HepG2 (cell line): ENCODE measurements around the gene ELN. TPM values are rescaled to one million over a fixed set of nuclear protein-coding genes. Genes with fewer than 3 reads are reported as not detected.

Experiments used
- ARHGAP35 ChIP-seq: sonication (generic); formaldehyde crosslinking; IDR thresholded peaks from 2 replicates; pipeline ENCODE4 v1.9.0; 2022; ENCODE audit warnings: mild to moderate bottlenecking, inconsistent platforms, moderate library complexity, missing genetic modification reagents, borderline replicate concordance
- CREM ChIP-seq, 2 experiments: sonication (generic) in 1 of 2; formaldehyde crosslinking in 1 of 2; IDR thresholded peaks; 2 replicates each; pipeline versions ENCODE4 v1.4.0 to v1.6.1; 2016 to 2020; ENCODE audit warnings: antibody characterized with exemption in 1 of 2, mild to moderate bottlenecking in 1 of 2, missing genetic modification reagents in 1 of 2
- FOXM1 ChIP-seq: sonication (generic); formaldehyde crosslinking; IDR thresholded peaks from 2 replicates; pipeline ENCODE4 v1.5.0; 2020; ENCODE audit warnings: missing genetic modification reagents
- HOXA9 ChIP-seq: sonication (generic); formaldehyde crosslinking; IDR thresholded peaks from 2 replicates; pipeline ENCODE4 v1.8.1; 2022; ENCODE audit warnings: missing genetic modification reagents, mild to moderate bottlenecking, moderate library complexity, borderline replicate concordance
- KDM1A ChIP-seq: IDR thresholded peaks from 2 replicates; pipeline ENCODE4 v1.6.1; 2016; ENCODE audit warnings: missing compliant biosample characterization
- NFE2L1 ChIP-seq: sonication (generic); formaldehyde crosslinking; IDR thresholded peaks from 2 replicates; pipeline ENCODE4 v1.4.0; 2020; ENCODE audit warnings: missing genetic modification reagents, mild to moderate bottlenecking, borderline replicate concordance
- NFRKB ChIP-seq: fragments of 450-650 bp; IDR thresholded peaks from 2 replicates; pipeline ENCODE4 v1.6.1; 2017
- PAF1 ChIP-seq: IDR thresholded peaks from 2 replicates; pipeline ENCODE4 v1.6.1; 2016; ENCODE audit warnings: missing genetic modification reagents, missing compliant biosample characterization
- POLR2G ChIP-seq: fragments of 200-400 bp; formaldehyde crosslinking; IDR thresholded peaks from 2 replicates; pipeline ENCODE4 v1.6.1; 2018; ENCODE audit warnings: mild to moderate bottlenecking, low read depth, low read length, moderate library complexity
- SNAI1 ChIP-seq: sonication (generic); formaldehyde crosslinking; IDR thresholded peaks from 2 replicates; pipeline ENCODE4 v1.5.0; 2020; ENCODE audit warnings: mild to moderate bottlenecking, missing genetic modification reagents, borderline replicate concordance
- STAG1 ChIP-seq: sonication (generic); formaldehyde crosslinking; IDR thresholded peaks from 2 replicates; pipeline ENCODE4 v1.4.0; 2020; ENCODE audit warnings: missing genetic modification reagents
- ZNF20 ChIP-seq: sonication (generic); formaldehyde crosslinking; IDR thresholded peaks from 2 replicates; pipeline ENCODE4 v1.4.0; 2020; ENCODE audit warnings: mild to moderate bottlenecking, moderate library complexity, missing genetic modification reagents
- ZNF431 ChIP-seq: sonication (generic); formaldehyde crosslinking; IDR thresholded peaks from 2 replicates; pipeline ENCODE4 v1.9.0; 2022; ENCODE audit warnings: missing genetic modification reagents, low read depth, mild to moderate bottlenecking, borderline replicate concordance
- ZNF616 ChIP-seq: sonication (generic); formaldehyde crosslinking; IDR thresholded peaks from 2 replicates; pipeline ENCODE4 v1.5.0; 2020; ENCODE audit warnings: low read depth, mild to moderate bottlenecking, missing genetic modification reagents
- ZNF746 ChIP-seq: sonication (generic); formaldehyde crosslinking; IDR thresholded peaks from 2 replicates; pipeline ENCODE4 v1.8.0; 2022; ENCODE audit warnings: mild to moderate bottlenecking, missing genetic modification reagents
- ZSCAN30 ChIP-seq: sonication (generic); formaldehyde crosslinking; IDR thresholded peaks from 2 replicates; pipeline ENCODE4 v1.5.0; 2020; ENCODE audit warnings: mild to moderate bottlenecking, missing genetic modification reagents
- polyA plus RNA-seq, 8 experiments: library from polyadenylated mRNA; depleted of rRNA in 3 of 8; stranded (reverse) in 7 of 8; unstranded in 1 of 8; fragments of >200 nt; fragmentation: Illumina TruSeq in 4 of 8; extraction: Trizol in 4 of 8; gene quantifications; 2 replicates each; pipeline versions ENCODE4 v1.2.1 to v1.2.3, GENCODE V29; 2011 to 2016; ENCODE audit warnings: low read depth in 4 of 8, missing spikeins in 1 of 8, mixed read lengths in 1 of 8; ENCODE audit not compliant: insufficient read depth in 1 of 8
- total RNA-seq, 5 experiments: library from RNA; depleted of rRNA; stranded (reverse); fragments of >200 nt; fragmentation: Illumina TruSeq; extraction: Trizol; gene quantifications; 2 replicates each; pipeline ENCODE4 v1.2.3, GENCODE V29; 2016; ENCODE audit warnings: low read depth in 1 of 5
- TF ChIP-seq, protein P1 (sequence below): sonication (generic); formaldehyde crosslinking; IDR thresholded peaks from 2 replicates; pipeline ENCODE4 v1.5.1; 2020; ENCODE audit warnings: missing genetic modification reagents, mild to moderate bottlenecking, borderline replicate concordance
- TF ChIP-seq, protein P2 (sequence below): sonication (generic); formaldehyde crosslinking; IDR thresholded peaks from 2 replicates; pipeline ENCODE4 v1.5.0; 2020; ENCODE audit warnings: mild to moderate bottlenecking, missing genetic modification reagents, borderline replicate concordance
- TF ChIP-seq, protein P3 (sequence below): sonication (generic); formaldehyde crosslinking; conservative IDR thresholded peaks from 2 replicates; pipeline ENCODE4 v1.4.0; 2020; ENCODE audit warnings: mild to moderate bottlenecking, missing genetic modification reagents, moderate library complexity
- TF ChIP-seq, protein P4 (sequence below): sonication (generic); formaldehyde crosslinking; IDR thresholded peaks from 2 replicates; pipeline ENCODE4 v1.8.1; 2023; ENCODE audit warnings: mild to moderate bottlenecking, missing genetic modification reagents

The ELN gene
- total and polyA plus RNA-seq, 2 of the 13 experiments (the other 11 are each of a cell fraction or from before 2014, with no cell fraction given), result 0.15 to 0.37 TPM

DNA sequence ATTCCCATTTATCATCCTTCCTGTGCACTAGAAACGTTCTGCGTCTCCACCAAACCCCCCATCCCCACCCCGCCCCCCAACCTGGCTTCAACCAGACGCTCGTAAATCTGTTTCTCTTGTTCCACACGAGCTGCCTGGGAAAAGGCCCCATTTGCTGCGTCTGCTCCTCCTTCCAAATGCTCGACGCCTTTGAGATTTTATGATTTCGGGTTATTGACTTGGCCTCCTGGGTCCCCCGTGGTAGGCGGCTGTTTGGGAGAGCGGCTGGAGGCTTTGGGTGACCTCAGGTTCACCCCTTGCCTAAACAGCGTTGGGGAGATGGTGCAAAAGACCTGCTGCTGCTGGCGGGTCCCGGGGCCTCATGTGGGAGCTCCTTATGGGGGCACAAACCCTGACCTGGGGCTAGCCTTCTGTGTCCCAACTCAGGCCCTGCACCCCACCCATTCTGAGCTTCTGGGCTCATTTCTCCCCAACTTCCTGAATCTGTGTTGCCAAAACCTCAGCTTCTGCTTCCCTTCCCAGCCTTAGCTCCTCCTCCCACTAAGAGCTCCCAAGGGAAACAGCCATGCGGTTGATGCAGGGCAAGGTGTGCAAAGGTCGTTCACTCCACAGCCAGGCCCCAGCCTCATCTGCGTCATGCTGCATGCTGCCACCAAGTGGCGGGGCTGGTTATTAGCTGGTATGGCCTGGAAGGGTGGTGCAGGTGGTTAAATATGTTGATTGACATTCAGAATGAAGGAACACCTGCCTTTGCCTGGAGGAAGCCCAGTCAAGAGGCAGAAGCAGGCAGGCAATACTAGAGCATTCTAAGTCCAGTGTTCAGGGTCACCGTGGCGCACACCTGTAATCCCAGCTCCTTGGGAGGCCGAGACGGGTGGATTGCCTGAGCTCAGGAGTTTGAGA is 49.1 kb upstream of the ELN start (continued):
- TF ChIP-seq FOXM1 (CRISPR knock-in tag) (no peak), ZNF616 (CRISPR knock-in tag) (no peak), ZSCAN30 (CRISPR knock-in tag) (no peak), SNAI1 (no peak), ZNF431 (CRISPR knock-in tag) (no peak), PAF1 (no peak), CREM (IDR thresholded peaks at IDR 0.05) (peak; percentile 52; the same call in 1 of the 2 replicates), CREM (CRISPR knock-in tag; IDR thresholded peaks at IDR 0.05) (no peak), ZNF746 (no peak), STAG1 (CRISPR knock-in tag) (peak; percentile 71), KDM1A (CRISPR knock-in tag) (no peak), ZNF20 (CRISPR knock-in tag) (no peak), POLR2G (no peak), NFE2L1 (CRISPR knock-in tag) (no peak), NFRKB (no peak), HOXA9 (no peak), ARHGAP35 (CRISPR knock-in tag) (no peak)
- TF ChIP-seq, protein P1, sequence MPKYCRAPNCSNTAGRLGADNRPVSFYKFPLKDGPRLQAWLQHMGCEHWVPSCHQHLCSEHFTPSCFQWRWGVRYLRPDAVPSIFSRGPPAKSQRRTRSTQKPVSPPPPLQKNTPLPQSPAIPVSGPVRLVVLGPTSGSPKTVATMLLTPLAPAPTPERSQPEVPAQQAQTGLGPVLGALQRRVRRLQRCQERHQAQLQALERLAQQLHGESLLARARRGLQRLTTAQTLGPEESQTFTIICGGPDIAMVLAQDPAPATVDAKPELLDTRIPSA (CRISPR knock-in tag), result no peak
- TF ChIP-seq, protein P2, sequence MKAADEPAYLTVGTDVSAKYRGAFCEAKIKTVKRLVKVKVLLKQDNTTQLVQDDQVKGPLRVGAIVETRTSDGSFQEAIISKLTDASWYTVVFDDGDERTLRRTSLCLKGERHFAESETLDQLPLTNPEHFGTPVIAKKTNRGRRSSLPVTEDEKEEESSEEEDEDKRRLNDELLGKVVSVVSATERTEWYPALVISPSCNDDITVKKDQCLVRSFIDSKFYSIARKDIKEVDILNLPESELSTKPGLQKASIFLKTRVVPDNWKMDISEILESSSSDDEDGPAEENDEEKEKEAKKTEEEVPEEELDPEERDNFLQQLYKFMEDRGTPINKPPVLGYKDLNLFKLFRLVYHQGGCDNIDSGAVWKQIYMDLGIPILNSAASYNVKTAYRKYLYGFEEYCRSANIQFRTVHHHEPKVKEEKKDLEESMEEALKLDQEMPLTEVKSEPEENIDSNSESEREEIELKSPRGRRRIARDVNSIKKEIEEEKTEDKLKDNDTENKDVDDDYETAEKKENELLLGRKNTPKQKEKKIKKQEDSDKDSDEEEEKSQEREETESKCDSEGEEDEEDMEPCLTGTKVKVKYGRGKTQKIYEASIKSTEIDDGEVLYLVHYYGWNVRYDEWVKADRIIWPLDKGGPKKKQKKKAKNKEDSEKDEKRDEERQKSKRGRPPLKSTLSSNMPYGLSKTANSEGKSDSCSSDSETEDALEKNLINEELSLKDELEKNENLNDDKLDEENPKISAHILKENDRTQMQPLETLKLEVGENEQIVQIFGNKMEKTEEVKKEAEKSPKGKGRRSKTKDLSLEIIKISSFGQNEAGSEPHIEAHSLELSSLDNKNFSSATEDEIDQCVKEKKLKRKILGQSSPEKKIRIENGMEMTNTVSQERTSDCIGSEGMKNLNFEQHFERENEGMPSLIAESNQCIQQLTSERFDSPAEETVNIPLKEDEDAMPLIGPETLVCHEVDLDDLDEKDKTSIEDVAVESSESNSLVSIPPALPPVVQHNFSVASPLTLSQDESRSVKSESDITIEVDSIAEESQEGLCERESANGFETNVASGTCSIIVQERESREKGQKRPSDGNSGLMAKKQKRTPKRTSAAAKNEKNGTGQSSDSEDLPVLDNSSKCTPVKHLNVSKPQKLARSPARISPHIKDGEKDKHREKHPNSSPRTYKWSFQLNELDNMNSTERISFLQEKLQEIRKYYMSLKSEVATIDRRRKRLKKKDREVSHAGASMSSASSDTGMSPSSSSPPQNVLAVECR (CRISPR knock-in tag), result peak; percentile 35; the same call in 1 of the 2 replicates
- TF ChIP-seq, protein P3, sequence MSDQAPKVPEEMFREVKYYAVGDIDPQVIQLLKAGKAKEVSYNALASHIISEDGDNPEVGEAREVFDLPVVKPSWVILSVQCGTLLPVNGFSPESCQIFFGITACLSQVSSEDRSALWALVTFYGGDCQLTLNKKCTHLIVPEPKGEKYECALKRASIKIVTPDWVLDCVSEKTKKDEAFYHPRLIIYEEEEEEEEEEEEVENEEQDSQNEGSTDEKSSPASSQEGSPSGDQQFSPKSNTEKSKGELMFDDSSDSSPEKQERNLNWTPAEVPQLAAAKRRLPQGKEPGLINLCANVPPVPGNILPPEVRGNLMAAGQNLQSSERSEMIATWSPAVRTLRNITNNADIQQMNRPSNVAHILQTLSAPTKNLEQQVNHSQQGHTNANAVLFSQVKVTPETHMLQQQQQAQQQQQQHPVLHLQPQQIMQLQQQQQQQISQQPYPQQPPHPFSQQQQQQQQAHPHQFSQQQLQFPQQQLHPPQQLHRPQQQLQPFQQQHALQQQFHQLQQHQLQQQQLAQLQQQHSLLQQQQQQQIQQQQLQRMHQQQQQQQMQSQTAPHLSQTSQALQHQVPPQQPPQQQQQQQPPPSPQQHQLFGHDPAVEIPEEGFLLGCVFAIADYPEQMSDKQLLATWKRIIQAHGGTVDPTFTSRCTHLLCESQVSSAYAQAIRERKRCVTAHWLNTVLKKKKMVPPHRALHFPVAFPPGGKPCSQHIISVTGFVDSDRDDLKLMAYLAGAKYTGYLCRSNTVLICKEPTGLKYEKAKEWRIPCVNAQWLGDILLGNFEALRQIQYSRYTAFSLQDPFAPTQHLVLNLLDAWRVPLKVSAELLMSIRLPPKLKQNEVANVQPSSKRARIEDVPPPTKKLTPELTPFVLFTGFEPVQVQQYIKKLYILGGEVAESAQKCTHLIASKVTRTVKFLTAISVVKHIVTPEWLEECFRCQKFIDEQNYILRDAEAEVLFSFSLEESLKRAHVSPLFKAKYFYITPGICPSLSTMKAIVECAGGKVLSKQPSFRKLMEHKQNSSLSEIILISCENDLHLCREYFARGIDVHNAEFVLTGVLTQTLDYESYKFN (CRISPR knock-in tag), result peak; percentile 56
- TF ChIP-seq, protein P4, sequence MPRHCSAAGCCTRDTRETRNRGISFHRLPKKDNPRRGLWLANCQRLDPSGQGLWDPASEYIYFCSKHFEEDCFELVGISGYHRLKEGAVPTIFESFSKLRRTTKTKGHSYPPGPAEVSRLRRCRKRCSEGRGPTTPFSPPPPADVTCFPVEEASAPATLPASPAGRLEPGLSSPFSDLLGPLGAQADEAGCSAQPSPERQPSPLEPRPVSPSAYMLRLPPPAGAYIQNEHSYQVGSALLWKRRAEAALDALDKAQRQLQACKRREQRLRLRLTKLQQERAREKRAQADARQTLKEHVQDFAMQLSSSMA (CRISPR knock-in tag), result no peak
